ENCODE results near the gene HMG20A. TPM values are rescaled to one million over a fixed set of nuclear protein-coding genes. Genes with fewer than 3 reads are reported as not detected.

The HMG20A gene
- total and polyA plus RNA-seq, 2 of the 13 experiments (the other 11 are each of a cell fraction or from before 2014, with no cell fraction given) = 28.0 to 35.2 TPM

DNA sequence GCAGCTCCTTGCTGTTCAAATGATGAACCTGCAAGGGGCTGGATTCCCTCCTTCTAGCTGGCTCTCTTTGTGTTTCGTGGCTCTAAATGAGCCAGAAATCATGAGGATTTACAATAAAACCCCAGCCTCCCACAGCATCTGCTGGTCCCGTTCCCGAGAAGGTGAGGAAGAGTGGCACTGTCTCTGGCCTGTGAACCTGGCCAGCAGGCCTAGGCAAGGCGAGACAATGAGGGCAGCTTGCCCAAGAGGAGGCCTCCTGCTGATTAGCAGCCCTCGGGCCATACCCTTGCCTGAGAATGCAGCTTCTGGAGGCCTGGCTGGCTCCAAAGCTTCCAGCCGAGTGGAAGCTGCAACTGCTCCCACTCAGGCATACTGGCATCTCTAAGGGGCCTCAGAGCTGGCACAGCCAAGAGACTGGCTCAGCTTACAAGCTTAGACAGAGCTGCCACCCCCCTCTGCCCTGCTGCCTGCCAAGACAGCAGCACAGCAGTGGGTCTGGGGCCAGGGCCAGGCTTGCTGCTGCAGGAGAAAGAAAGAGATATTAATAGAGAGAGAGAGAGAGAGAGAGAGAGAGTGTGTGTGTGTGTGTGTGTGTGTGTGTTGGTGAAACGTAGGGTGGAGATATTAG lies 76.5 kb downstream of the HMG20A start (continued):
- TF ChIP-seq, protein P1, sequence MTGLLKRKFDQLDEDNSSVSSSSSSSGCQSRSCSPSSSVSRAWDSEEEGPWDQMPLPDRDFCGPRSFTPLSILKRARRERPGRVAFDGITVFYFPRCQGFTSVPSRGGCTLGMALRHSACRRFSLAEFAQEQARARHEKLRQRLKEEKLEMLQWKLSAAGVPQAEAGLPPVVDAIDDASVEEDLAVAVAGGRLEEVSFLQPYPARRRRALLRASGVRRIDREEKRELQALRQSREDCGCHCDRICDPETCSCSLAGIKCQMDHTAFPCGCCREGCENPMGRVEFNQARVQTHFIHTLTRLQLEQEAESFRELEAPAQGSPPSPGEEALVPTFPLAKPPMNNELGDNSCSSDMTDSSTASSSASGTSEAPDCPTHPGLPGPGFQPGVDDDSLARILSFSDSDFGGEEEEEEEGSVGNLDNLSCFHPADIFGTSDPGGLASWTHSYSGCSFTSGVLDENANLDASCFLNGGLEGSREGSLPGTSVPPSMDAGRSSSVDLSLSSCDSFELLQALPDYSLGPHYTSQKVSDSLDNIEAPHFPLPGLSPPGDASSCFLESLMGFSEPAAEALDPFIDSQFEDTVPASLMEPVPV (CRISPR knock-in tag; IDR thresholded peaks at IDR 0.05) = peak; percentile 11; the same call in 1 of the 2 replicates
- TF ChIP-seq GABPB1 (CRISPR knock-in tag; IDR thresholded peaks at IDR 0.05) = no peak
- TF ChIP-seq, protein P2, sequence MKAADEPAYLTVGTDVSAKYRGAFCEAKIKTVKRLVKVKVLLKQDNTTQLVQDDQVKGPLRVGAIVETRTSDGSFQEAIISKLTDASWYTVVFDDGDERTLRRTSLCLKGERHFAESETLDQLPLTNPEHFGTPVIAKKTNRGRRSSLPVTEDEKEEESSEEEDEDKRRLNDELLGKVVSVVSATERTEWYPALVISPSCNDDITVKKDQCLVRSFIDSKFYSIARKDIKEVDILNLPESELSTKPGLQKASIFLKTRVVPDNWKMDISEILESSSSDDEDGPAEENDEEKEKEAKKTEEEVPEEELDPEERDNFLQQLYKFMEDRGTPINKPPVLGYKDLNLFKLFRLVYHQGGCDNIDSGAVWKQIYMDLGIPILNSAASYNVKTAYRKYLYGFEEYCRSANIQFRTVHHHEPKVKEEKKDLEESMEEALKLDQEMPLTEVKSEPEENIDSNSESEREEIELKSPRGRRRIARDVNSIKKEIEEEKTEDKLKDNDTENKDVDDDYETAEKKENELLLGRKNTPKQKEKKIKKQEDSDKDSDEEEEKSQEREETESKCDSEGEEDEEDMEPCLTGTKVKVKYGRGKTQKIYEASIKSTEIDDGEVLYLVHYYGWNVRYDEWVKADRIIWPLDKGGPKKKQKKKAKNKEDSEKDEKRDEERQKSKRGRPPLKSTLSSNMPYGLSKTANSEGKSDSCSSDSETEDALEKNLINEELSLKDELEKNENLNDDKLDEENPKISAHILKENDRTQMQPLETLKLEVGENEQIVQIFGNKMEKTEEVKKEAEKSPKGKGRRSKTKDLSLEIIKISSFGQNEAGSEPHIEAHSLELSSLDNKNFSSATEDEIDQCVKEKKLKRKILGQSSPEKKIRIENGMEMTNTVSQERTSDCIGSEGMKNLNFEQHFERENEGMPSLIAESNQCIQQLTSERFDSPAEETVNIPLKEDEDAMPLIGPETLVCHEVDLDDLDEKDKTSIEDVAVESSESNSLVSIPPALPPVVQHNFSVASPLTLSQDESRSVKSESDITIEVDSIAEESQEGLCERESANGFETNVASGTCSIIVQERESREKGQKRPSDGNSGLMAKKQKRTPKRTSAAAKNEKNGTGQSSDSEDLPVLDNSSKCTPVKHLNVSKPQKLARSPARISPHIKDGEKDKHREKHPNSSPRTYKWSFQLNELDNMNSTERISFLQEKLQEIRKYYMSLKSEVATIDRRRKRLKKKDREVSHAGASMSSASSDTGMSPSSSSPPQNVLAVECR (CRISPR knock-in tag; IDR thresholded peaks at IDR 0.05; ENCODE audit: borderline replicate concordance) = peak; percentile 1; the same call in 1 of the 2 replicates
- 0 out of 2 replicates have a peak, but pooled peaks have one; percentile 41 for TF ChIP-seq NRL (CRISPR knock-in tag; IDR thresholded peaks at IDR 0.05; ENCODE audit: borderline replicate concordance)
- no peak for TF ChIP-seq BORCS8-MEF2B (CRISPR knock-in tag; IDR thresholded peaks at IDR 0.05)
- TF ChIP-seq, protein P3, sequence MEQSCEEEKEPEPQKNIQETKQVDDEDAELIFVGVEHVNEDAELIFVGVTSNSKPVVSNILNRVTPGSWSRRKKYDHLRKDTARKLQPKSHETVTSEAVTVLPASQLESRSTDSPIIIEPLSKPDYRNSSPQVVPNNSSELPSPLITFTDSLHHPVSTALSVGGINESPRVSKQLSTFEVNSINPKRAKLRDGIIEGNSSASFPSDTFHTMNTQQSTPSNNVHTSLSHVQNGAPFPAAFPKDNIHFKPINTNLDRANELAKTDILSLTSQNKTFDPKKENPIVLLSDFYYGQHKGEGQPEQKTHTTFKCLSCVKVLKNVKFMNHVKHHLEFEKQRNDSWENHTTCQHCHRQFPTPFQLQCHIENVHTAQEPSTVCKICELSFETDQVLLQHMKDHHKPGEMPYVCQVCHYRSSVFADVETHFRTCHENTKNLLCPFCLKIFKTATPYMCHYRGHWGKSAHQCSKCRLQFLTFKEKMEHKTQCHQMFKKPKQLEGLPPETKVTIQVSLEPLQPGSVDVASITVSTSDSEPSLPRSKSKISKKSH (CRISPR knock-in tag; IDR thresholded peaks at IDR 0.05; ENCODE audit: borderline replicate concordance) = peak; percentile 16; the same call in 1 of the 2 replicates
- 0 out of 2 replicates have a peak, but pooled peaks have one; percentile 11 for TF ChIP-seq HDAC1 (CRISPR knock-in tag; IDR thresholded peaks at IDR 0.05)
- TF ChIP-seq, protein P4, sequence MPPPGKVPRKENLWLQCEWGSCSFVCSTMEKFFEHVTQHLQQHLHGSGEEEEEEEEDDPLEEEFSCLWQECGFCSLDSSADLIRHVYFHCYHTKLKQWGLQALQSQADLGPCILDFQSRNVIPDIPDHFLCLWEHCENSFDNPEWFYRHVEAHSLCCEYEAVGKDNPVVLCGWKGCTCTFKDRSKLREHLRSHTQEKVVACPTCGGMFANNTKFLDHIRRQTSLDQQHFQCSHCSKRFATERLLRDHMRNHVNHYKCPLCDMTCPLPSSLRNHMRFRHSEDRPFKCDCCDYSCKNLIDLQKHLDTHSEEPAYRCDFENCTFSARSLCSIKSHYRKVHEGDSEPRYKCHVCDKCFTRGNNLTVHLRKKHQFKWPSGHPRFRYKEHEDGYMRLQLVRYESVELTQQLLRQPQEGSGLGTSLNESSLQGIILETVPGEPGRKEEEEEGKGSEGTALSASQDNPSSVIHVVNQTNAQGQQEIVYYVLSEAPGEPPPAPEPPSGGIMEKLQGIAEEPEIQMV (CRISPR knock-in tag; IDR thresholded peaks at IDR 0.05; ENCODE audit: low read depth) = peak; percentile 72
- TF ChIP-seq, protein P5, sequence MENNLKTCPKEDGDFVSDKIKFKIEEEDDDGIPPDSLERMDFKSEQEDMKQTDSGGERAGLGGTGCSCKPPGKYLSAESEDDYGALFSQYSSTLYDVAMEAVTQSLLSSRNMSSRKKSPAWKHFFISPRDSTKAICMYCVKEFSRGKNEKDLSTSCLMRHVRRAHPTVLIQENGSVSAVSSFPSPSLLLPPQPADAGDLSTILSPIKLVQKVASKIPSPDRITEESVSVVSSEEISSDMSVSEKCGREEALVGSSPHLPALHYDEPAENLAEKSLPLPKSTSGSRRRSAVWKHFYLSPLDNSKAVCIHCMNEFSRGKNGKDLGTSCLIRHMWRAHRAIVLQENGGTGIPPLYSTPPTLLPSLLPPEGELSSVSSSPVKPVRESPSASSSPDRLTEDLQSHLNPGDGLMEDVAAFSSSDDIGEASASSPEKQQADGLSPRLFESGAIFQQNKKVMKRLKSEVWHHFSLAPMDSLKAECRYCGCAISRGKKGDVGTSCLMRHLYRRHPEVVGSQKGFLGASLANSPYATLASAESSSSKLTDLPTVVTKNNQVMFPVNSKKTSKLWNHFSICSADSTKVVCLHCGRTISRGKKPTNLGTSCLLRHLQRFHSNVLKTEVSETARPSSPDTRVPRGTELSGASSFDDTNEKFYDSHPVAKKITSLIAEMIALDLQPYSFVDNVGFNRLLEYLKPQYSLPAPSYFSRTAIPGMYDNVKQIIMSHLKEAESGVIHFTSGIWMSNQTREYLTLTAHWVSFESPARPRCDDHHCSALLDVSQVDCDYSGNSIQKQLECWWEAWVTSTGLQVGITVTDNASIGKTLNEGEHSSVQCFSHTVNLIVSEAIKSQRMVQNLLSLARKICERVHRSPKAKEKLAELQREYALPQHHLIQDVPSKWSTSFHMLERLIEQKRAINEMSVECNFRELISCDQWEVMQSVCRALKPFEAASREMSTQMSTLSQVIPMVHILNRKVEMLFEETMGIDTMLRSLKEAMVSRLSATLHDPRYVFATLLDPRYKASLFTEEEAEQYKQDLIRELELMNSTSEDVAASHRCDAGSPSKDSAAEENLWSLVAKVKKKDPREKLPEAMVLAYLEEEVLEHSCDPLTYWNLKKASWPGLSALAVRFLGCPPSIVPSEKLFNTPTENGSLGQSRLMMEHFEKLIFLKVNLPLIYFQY (CRISPR knock-in tag; IDR thresholded peaks at IDR 0.05; ENCODE audit: borderline replicate concordance) = peak; percentile 4; the same call in 1 of the 2 replicates

Data from HepG2 (cell line).